HepG2 (cell line): Measurements from ENCODE around the gene GPR137.

ENCODE experiments used
- EP300 ChIP-seq, 3 experiments: sonication (generic) in 1 of 3; formaldehyde crosslinking in 1 of 3; IDR thresholded peaks; 2 replicates each; pipeline versions ENCODE4 v1.5.1 to v1.6.1; 2011 to 2020; ENCODE audit warnings: low read depth in 2 of 3, low read length in 2 of 3, borderline replicate concordance in 1 of 3, improper control_type of control experiment in 1 of 3, mild to moderate bottlenecking in 1 of 3, missing genetic modification reagents in 1 of 3, moderate library complexity in 1 of 3
- ESRRA ChIP-seq: sonication (generic); formaldehyde crosslinking; IDR thresholded peaks from 2 replicates; pipeline ENCODE4 v1.5.1; 2020; ENCODE audit warnings: mild to moderate bottlenecking, low read depth, missing genetic modification reagents
- KDM1A ChIP-seq: IDR thresholded peaks from 2 replicates; pipeline ENCODE4 v1.6.1; 2016; ENCODE audit warnings: missing compliant biosample characterization
- POLR2A ChIP-seq, 2 experiments: IDR thresholded peaks; 2 replicates each; pipeline ENCODE4 v1.6.1; 2011; ENCODE audit warnings: low read depth in 2 of 2, low read length in 2 of 2, mild to moderate bottlenecking in 1 of 2, moderate library complexity in 1 of 2; ENCODE audit not compliant: insufficient read depth in 1 of 2
- SMARCC2 ChIP-seq: fragments of 450-650 bp; IDR thresholded peaks from 2 replicates; pipeline ENCODE4 v1.6.1; 2017; ENCODE audit warnings: antibody characterized with exemption, mild to moderate bottlenecking
- TBP ChIP-seq: sonication (generic); formaldehyde crosslinking; IDR thresholded peaks from 2 replicates; pipeline ENCODE4 v1.5.0; 2020; ENCODE audit warnings: missing genetic modification reagents
- ZBTB3 ChIP-seq: sonication (generic); formaldehyde crosslinking; IDR thresholded peaks from 2 replicates; pipeline ENCODE4 v1.4.0; 2020; ENCODE audit warnings: low read depth, mild to moderate bottlenecking, moderate library complexity, missing genetic modification reagents, borderline replicate concordance
- ZKSCAN5 ChIP-seq: sonication (generic); formaldehyde crosslinking; IDR thresholded peaks from 2 replicates; pipeline ENCODE4 v1.5.1; 2020; ENCODE audit warnings: mild to moderate bottlenecking, missing genetic modification reagents
- ZNF205 ChIP-seq: IDR thresholded peaks from 2 replicates; pipeline ENCODE4 v1.6.1; 2018; ENCODE audit warnings: missing biosample characterization, missing genetic modification reagents
- ZNF333 ChIP-seq: sonication (generic); formaldehyde crosslinking; IDR thresholded peaks from 2 replicates; pipeline ENCODE4 v1.4.0; 2020; ENCODE audit warnings: mild to moderate bottlenecking, missing genetic modification reagents, borderline replicate concordance

DNA sequence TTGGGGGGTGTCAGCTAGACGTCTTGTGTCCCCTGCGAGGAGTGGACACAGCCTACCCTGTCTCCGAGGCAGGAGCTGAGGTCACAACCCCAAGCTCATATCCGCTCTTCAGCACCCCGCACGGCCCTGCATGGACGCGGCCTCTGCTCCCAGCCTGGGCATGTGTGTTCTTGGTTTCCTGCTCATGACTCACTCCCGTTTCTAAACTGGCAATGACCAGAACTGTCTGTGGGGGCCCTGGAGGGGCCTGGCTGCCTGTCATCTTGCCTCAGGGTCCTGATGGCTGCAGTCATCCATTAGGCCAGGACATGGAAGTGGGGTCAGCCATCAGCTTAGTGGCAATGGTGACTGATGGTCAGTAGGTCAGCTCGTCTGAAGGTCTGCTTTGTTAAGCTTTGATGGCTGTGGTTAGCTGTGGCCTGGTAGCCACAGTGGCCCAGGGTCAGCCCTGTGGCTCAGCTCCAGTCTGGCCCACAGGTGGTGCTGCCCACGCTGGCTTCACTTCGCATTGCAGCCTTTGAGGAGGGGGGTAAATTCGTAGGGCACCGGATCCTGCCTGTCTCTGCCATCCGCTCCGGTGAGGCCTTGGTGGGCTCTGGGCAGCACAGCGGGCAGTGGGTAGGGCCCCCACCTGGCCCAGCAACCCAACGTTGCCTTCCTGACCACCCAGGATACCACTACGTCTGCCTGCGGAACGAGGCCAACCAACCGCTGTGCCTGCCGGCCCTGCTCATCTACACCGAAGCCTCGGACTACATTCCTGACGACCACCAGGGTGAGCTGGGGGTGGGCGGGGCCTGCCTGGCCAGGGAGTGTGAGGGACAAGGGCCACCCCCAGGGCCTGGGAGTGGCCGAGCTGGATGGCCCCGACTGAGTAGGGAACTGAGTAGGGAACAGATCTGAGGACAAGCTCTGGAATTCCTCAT, 22.4 kb upstream of the GPR137 start:
- TF ChIP-seq ZKSCAN5 (CRISPR knock-in tag) (no peak), ESRRA (CRISPR knock-in tag) (no peak), TBP (no peak), SMARCC2 (no peak), KDM1A (no peak), ZBTB3 (CRISPR knock-in tag) (no peak), POLR2A (IDR thresholded peaks at IDR 0.05; ENCODE audit: insufficient read depth in 1 of 2, low read depth in 2 of 2, low read length in 2 of 2) (no peak), ZNF205 (no peak), EP300 (IDR thresholded peaks at IDR 0.05; ENCODE audit: low read depth in 2 of 2, low read length in 2 of 2) (no peak), EP300 (CRISPR knock-in tag; IDR thresholded peaks at IDR 0.05; ENCODE audit: borderline replicate concordance) (no peak), ZNF333 (no peak)
